Endometrium (tissue), 2 donors: ENCODE results near the gene RNF123.

Experiments
- FAIRE-seq: peaks from 2 replicates; lab custom pipeline; 2012; peaks lifted over from hg19 to GRCh38; lab: Jason Lieb, UNC
- donor health status: control.
- donor health status: control.

Gene RNF123

GRCh38 chr3:49689046-49689907, at the start of gene RNF123, which contains the start of gene MST1:
Gene RNF123 (plus strand): TSS chr3:49689557. CDS start chr3:49691166, 1,609 bp downstream.
Gene MST1 (minus strand): TSS chr3:49689474. CDS start chr3:49688691, 783 bp downstream.
- FAIRE-seq = no peak

GRCh38 chr3:49641292-49641691, 48.1 kb upstream of the RNF123 start:
- no peak for FAIRE-seq

GRCh38 chr3:49641921-49642707, 47.2 kb upstream of the RNF123 start:
- FAIRE-seq = no peak

- FAIRE-seq = no peak
Observed at GRCh38 chr3:49642708-49643145, 46.6 kb upstream of the RNF123 start.

- no peak for FAIRE-seq
Observed at GRCh38 chr3:49644684-49645083, 44.7 kb upstream of the RNF123 start.

GRCh38 chr3:49646236-49646635, 43.1 kb upstream of the RNF123 start:
- FAIRE-seq = no peak

GRCh38 chr3:49647741-49648140, 41.6 kb upstream of the RNF123 start:
- no peak for FAIRE-seq

- FAIRE-seq = no peak
Observed at GRCh38 chr3:49648354-49649019, 40.9 kb upstream of the RNF123 start.

- FAIRE-seq = no peak
Observed at GRCh38 chr3:49649576-49649975, 39.8 kb upstream of the RNF123 start.

- FAIRE-seq = no peak
Observed at GRCh38 chr3:49650177-49650576, 39.2 kb upstream of the RNF123 start.

GRCh38 chr3:49650637-49651036, 38.7 kb upstream of the RNF123 start:
- no peak for FAIRE-seq

GRCh38 chr3:49652218-49652902, 37.0 kb upstream of the RNF123 start:
- no peak for FAIRE-seq

GRCh38 chr3:49652903-49653415, 36.4 kb upstream of the RNF123 start:
- FAIRE-seq = no peak

- FAIRE-seq = no peak
Observed at GRCh38 chr3:49653621-49654020, 35.7 kb upstream of the RNF123 start.

- FAIRE-seq = no peak
Observed at GRCh38 chr3:49654176-49654825, 35.1 kb upstream of the RNF123 start.

- FAIRE-seq = no peak
Observed at GRCh38 chr3:49654955-49655556, 34.3 kb upstream of the RNF123 start.

- no peak for FAIRE-seq
Observed at GRCh38 chr3:49655731-49656285, 33.5 kb upstream of the RNF123 start.

GRCh38 chr3:49656541-49657112, 32.7 kb upstream of the RNF123 start:
- FAIRE-seq = no peak

- no peak for FAIRE-seq
Observed at GRCh38 chr3:49657208-49657915, 32.0 kb upstream of the RNF123 start.
